HepG2 (cell line): ENCODE measurements around the gene PIMREG.

ENCODE experiments used
- ATF3 ChIP-seq: sonication (generic); formaldehyde crosslinking; IDR thresholded peaks from 2 replicates; pipeline ENCODE4 v1.4.0; 2020; ENCODE audit warnings: missing genetic modification reagents
- CTCF ChIP-seq: sonication (generic); formaldehyde crosslinking; IDR thresholded peaks from 2 replicates; pipeline ENCODE4 v1.5.0; 2020; ENCODE audit warnings: mild to moderate bottlenecking, missing genetic modification reagents, moderate library complexity
- ISL2 ChIP-seq: sonication (generic); formaldehyde crosslinking; IDR thresholded peaks from 2 replicates; pipeline ENCODE4 v1.5.0; 2020; ENCODE audit warnings: missing genetic modification reagents
- MED8 ChIP-seq: sonication (generic); formaldehyde crosslinking; IDR thresholded peaks from 2 replicates; pipeline ENCODE4 v1.8.1; 2023; ENCODE audit warnings: mild to moderate bottlenecking, missing genetic modification reagents; ENCODE audit not compliant: insufficient replicate concordance
- PHF20 ChIP-seq: sonication (generic); formaldehyde crosslinking; IDR thresholded peaks from 2 replicates; pipeline ENCODE4 v1.5.0; 2020; ENCODE audit warnings: mild to moderate bottlenecking, missing genetic modification reagents
- POLR2A ChIP-seq, 2 experiments: IDR thresholded peaks; 2 replicates each; pipeline ENCODE4 v1.6.1; 2011; ENCODE audit warnings: low read depth in 2 of 2, low read length in 2 of 2, mild to moderate bottlenecking in 1 of 2, moderate library complexity in 1 of 2; ENCODE audit not compliant: insufficient read depth in 1 of 2
- RAD21 ChIP-seq: fragments of 450-650 bp; formaldehyde crosslinking; IDR thresholded peaks from 2 replicates; pipeline ENCODE4 v1.5.0; 2020; ENCODE audit warnings: mild to moderate bottlenecking
- REPIN1 ChIP-seq: sonication (generic); formaldehyde crosslinking; IDR thresholded peaks from 2 replicates; pipeline ENCODE4 v1.8.0; 2022; ENCODE audit warnings: missing genetic modification reagents, low read depth, mild to moderate bottlenecking, borderline replicate concordance
- ZNF577 ChIP-seq: sonication (generic); formaldehyde crosslinking; IDR thresholded peaks from 2 replicates; pipeline ENCODE4 v1.4.0; 2020; ENCODE audit warnings: mild to moderate bottlenecking, low read depth, missing genetic modification reagents, borderline replicate concordance
- ZNF83 ChIP-seq: sonication (generic); formaldehyde crosslinking; IDR thresholded peaks from 2 replicates; pipeline ENCODE4 v1.4.0; 2020; ENCODE audit warnings: missing genetic modification reagents, mild to moderate bottlenecking, borderline replicate concordance

- TF ChIP-seq MED8 (CRISPR knock-in tag) (no peak), RAD21 (CRISPR knock-in tag) (no peak), ZNF83 (CRISPR knock-in tag) (no peak), POLR2A (IDR thresholded peaks at IDR 0.05; ENCODE audit: insufficient read depth in 1 of 2, low read depth in 2 of 2, low read length in 2 of 2) (no peak), CTCF (CRISPR knock-in tag) (no peak), ATF3 (no peak), ISL2 (CRISPR knock-in tag) (no peak), PHF20 (CRISPR knock-in tag) (no peak), REPIN1 (CRISPR knock-in tag) (no peak), ZNF577 (no peak)
These were observed 8.4 kb downstream of the PIMREG start for GRCh38 chr17:6452471-6453266.
